RWPE2 (cell line): ENCODE results near the gene SCN3B.

ENCODE experiments used
- ATAC-seq: fragments of 200-7000 bp; cut with Tn5 transposase; 3 replicates; pipeline ENCODE4 v1.9.1; 2021; ENCODE audit warnings: low read depth
- DNase-seq: peaks from one replicate; pipeline ENCODE4 v3.0.0-alpha.2; 2020; ENCODE audit warnings: low spot score
- H3K27ac ChIP-seq: fragments of 450-650 bp; 2 replicates; pipeline ENCODE4 v1.5.1; 2017; ENCODE audit warnings: mild to moderate bottlenecking; ENCODE audit not compliant: poor library complexity, severe bottlenecking
- H3K27me3 ChIP-seq: fragments of 250-450 bp; sonication (Bioruptor Pico); 2 replicates; pipeline ENCODE4 v1.5.1; 2021; ENCODE audit warnings: mild to moderate bottlenecking, moderate library complexity; ENCODE audit not compliant: insufficient read depth, poor library complexity, severe bottlenecking
- H3K36me3 ChIP-seq: fragments of 250-450 bp; sonication (Bioruptor Pico); 2 replicates; pipeline ENCODE4 v1.5.1; 2020; ENCODE audit warnings: low read depth, mild to moderate bottlenecking, moderate library complexity
- H3K4me1 ChIP-seq: fragments of 250-450 bp; sonication (Bioruptor Pico); 2 replicates; pipeline ENCODE4 v1.5.1; 2021; ENCODE audit warnings: mild to moderate bottlenecking, moderate library complexity; ENCODE audit not compliant: insufficient read depth, poor library complexity, severe bottlenecking
- H3K4me3 ChIP-seq: fragments of 250-450 bp; sonication (Bioruptor Pico); 2 replicates; pipeline ENCODE4 v1.5.1; 2021; ENCODE audit warnings: mild to moderate bottlenecking, moderate library complexity; ENCODE audit not compliant: severe bottlenecking
- H3K9me3 ChIP-seq: fragments of 250-450 bp; sonication (Bioruptor Pico); 2 replicates; pipeline ENCODE4 v1.5.1; 2021; ENCODE audit warnings: mild to moderate bottlenecking, moderate library complexity; ENCODE audit not compliant: severe bottlenecking
- CTCF ChIP-seq: fragments of 450-650 bp; IDR thresholded peaks from one replicate; pipeline ENCODE4 v1.5.1; 2017; ENCODE audit warnings: mild to moderate bottlenecking, moderate library complexity; ENCODE audit not compliant: poor library complexity, severe bottlenecking

SCN3B gene

GRCh38 chr11:123652599-123652998 lies 1.8 kb downstream of the SCN3B start:
- ATAC-seq: no peak

GRCh38 chr11:123650901-123651300 lies 3.5 kb downstream of the SCN3B start:
- Histone ChIP-seq H3K36me3 (no peaks in the 10 kb centered on the region), H3K27me3 (peaks cover 14% of the 10 kb centered on the region), H3K4me1 (no peaks in the 10 kb centered on the region), H3K27ac (no peak overlapping the region), H3K9me3 (no peaks in the 10 kb centered on the region), H3K4me3 (no peak overlapping the region)
- no peak for TF ChIP-seq CTCF
- ATAC-seq (no peak), DNase-seq (no peak)

More at GRCh38 chr11:123652599-123652998, 1.8 kb downstream of the SCN3B start:
- H3K4me3 ChIP-seq: no peak overlapping the region
- DNase-seq: no peak
- H3K27ac ChIP-seq: no peak overlapping the region
- TF ChIP-seq CTCF: no peak
- H3K27me3 ChIP-seq: peaks cover 14% of the 10 kb centered on the region
- H3K36me3 ChIP-seq: no peaks in the 10 kb centered on the region
- H3K4me1 ChIP-seq: no peaks in the 10 kb centered on the region
- H3K9me3 ChIP-seq: no peaks in the 10 kb centered on the region

GRCh38 chr11:123645286-123645975 lies 9.0 kb downstream of the SCN3B start:
- DNase-seq: no peak

GRCh38 chr11:123642435-123642834 lies 12.0 kb downstream of the SCN3B start:
- Histone ChIP-seq H3K4me1 (no peaks in the 10 kb centered on the region), H3K36me3 (no peaks in the 10 kb centered on the region), H3K27me3 (peaks cover 9% of the 10 kb centered on the region), H3K4me3 (no peak overlapping the region), H3K9me3 (no peaks in the 10 kb centered on the region), H3K27ac (no peak overlapping the region)
- DNase-seq (no peak), ATAC-seq (no peak)
- no peak for TF ChIP-seq CTCF

More at GRCh38 chr11:123645286-123645975, 9.0 kb downstream of the SCN3B start:
- H3K27me3 ChIP-seq: no peaks in the 10 kb centered on the region
- no peaks in the 10 kb centered on the region for H3K4me1 ChIP-seq
- no peaks in the 10 kb centered on the region for H3K36me3 ChIP-seq
- no peak for ATAC-seq
- no peaks in the 10 kb centered on the region for H3K9me3 ChIP-seq
- TF ChIP-seq CTCF: no peak
- H3K27ac ChIP-seq: no peak overlapping the region
- no peak overlapping the region for H3K4me3 ChIP-seq

GRCh38 chr11:123641495-123641840 lies 13.0 kb downstream of the SCN3B start:
- DNase-seq (no peak), ATAC-seq (no peak)
- Histone ChIP-seq H3K4me3 (no peak overlapping the region), H3K27ac (no peak overlapping the region), H3K4me1 (no peaks in the 10 kb centered on the region), H3K27me3 (peaks cover 9% of the 10 kb centered on the region), H3K9me3 (no peaks in the 10 kb centered on the region), H3K36me3 (no peaks in the 10 kb centered on the region)
- no peak for TF ChIP-seq CTCF
